SU-DHL-6 (cell line): ENCODE results near the gene KCNAB2.

Source experiments
- CTCF ChIP-seq: fragments of 200-600 bp; sonication (generic); IDR thresholded peaks from one replicate; pipeline ENCODE4 v1.5.1; 2017; ENCODE audit warnings: antibody characterized with exemption, mild to moderate bottlenecking, low read length, moderate library complexity; ENCODE audit not compliant: insufficient read depth, poor library complexity, severe bottlenecking
- EZH2phosphoT487 ChIP-seq: fragments of 200-600 bp; sonication (generic), shearing (Covaris generic); conservative IDR thresholded peaks from 2 replicates; pipeline ENCODE4 v1.6.1; 2018; ENCODE audit warnings: mild to moderate bottlenecking, antibody characterized with exemption, low read length, moderate library complexity, mixed read lengths

GRCh38 chr1:6002714-6003501 is 42.8 kb upstream of the KCNAB2 start:
- TF ChIP-seq CTCF (no peak), EZH2phosphoT487 (no peak)
